Prostate gland (tissue), 2 donors: ENCODE data around the gene ADD3.

Source experiments
- CTCF ChIP-seq, 4 experiments: fragments of 200-600 bp in 2 of 4; fragments of 450-650 bp in 2 of 4; sonication (generic) in 2 of 4; IDR thresholded peaks; 1 replicate in 3 of 4; 2 replicates in 1 of 4; pipeline ENCODE4 v1.5.1; 2016 to 2019; ENCODE audit warnings: antibody characterized with exemption in 4 of 4, mild to moderate bottlenecking in 2 of 4, moderate library complexity in 2 of 4
- POLR2A ChIP-seq: fragments of 450-650 bp; IDR thresholded peaks from one replicate; pipeline ENCODE4 v1.6.1; 2016; ENCODE audit warnings: antibody characterized with exemption, mild to moderate bottlenecking
- POLR2AphosphoS5 ChIP-seq: sonication (generic); formaldehyde crosslinking; IDR thresholded peaks from one replicate; pipeline ENCODE4 v1.6.1; 2017; ENCODE audit warnings: antibody characterized with exemption

GRCh38 chr10:110017907-110018306 lies 10.1 kb downstream of the ADD3 start:
- no peak for TF ChIP-seq CTCF (IDR thresholded peaks at IDR 0.05)
- TF ChIP-seq POLR2A: no peak
- TF ChIP-seq POLR2AphosphoS5: no peak
